Uterus (tissue), 2 donors: ENCODE results near the gene CCDC136.

Experiments
- POLR2A ChIP-seq, 2 donors: fragments of 450-650 bp; IDR thresholded peaks; one replicate each; pipeline ENCODE4 v1.6.1; 2016; ENCODE audit warnings: antibody characterized with exemption in 2 of 2, mild to moderate bottlenecking in 1 of 2, moderate library complexity in 1 of 2
- TF ChIP-seq, protein P1 (sequence below), 4 experiments: fragments of 200-600 bp in 2 of 4; fragments of 450-650 bp in 2 of 4; sonication (generic) in 2 of 4; IDR thresholded peaks; one replicate each; pipeline ENCODE4 v1.5.1; 2016 to 2019; ENCODE audit warnings: antibody characterized with exemption in 4 of 4, mild to moderate bottlenecking in 2 of 4, moderate library complexity in 1 of 4

DNA sequence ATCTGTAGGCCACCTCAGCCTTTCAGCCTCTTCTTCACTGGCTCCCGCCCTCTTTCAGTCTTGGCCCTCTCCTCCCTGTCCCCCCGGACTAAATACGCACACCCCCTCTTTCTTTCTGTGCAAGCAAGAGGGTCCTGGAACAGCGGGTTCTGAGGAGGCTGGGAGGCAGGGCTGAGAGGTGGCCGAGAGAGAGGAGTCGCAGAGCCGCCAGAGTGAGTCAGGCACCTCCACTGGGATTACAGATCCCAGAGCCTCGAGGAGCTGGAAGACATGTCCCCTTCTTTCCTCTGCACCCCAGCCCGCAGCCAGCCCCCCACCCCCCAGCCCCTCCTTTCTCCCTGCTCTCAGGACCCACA lies 182 bp downstream of the CCDC136 start:
- no peak for TF ChIP-seq POLR2A (IDR thresholded peaks at IDR 0.05)
- TF ChIP-seq, protein P1, sequence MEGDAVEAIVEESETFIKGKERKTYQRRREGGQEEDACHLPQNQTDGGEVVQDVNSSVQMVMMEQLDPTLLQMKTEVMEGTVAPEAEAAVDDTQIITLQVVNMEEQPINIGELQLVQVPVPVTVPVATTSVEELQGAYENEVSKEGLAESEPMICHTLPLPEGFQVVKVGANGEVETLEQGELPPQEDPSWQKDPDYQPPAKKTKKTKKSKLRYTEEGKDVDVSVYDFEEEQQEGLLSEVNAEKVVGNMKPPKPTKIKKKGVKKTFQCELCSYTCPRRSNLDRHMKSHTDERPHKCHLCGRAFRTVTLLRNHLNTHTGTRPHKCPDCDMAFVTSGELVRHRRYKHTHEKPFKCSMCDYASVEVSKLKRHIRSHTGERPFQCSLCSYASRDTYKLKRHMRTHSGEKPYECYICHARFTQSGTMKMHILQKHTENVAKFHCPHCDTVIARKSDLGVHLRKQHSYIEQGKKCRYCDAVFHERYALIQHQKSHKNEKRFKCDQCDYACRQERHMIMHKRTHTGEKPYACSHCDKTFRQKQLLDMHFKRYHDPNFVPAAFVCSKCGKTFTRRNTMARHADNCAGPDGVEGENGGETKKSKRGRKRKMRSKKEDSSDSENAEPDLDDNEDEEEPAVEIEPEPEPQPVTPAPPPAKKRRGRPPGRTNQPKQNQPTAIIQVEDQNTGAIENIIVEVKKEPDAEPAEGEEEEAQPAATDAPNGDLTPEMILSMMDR (IDR thresholded peaks at IDR 0.05): no peak
